Motor neuron (in vitro differentiated cells): Measurements from ENCODE around the gene ACTL8. TPM values are rescaled to one million over a fixed set of nuclear protein-coding genes. Genes with fewer than 3 reads are reported as not detected.

ENCODE experiments used
- ATAC-seq, 8 experiments: fragments of 200-7000 bp; cut with Tn5 transposase; replicated peaks in 6 of 8; 2 replicates each; pipeline ENCODE4 v1.8.0; 2021; ENCODE audit warnings: mild to moderate bottlenecking in 8 of 8, moderate library complexity in 8 of 8
- H3K27ac ChIP-seq, 2 donors: fragments of 250-450 bp; sonication (Bioruptor Pico); 2 replicates each; pipeline ENCODE4 v1.9.0; 2021; ENCODE audit warnings: antibody characterized with exemption in 2 of 2, mild to moderate bottlenecking in 2 of 2, moderate library complexity in 1 of 2
- H3K4me1 ChIP-seq, 2 donors: fragments of 250-450 bp; sonication (Bioruptor Pico); replicated peaks in 1 of 2; 2 replicates each; pipeline ENCODE4 v1.6.1; 2021; ENCODE audit warnings: antibody characterized with exemption in 2 of 2, mild to moderate bottlenecking in 2 of 2, moderate library complexity in 1 of 2
- H3K4me3 ChIP-seq, 5 donors: fragments of 250-450 bp; sonication (Bioruptor Pico); 2 replicates each; pipeline ENCODE4 v1.9.0; 2021; ENCODE audit warnings: antibody characterized with exemption in 5 of 5, mild to moderate bottlenecking in 5 of 5, moderate library complexity in 4 of 5
- WGBS, 10 experiments: fragments of 450-650 bp; shearing (Covaris generic); methylation state at CpG; one replicate each; pipeline ENCODE4 v1.0.0; 2022; 5-methylcytosine and 5-hydroxymethylcytosine counted together
- in situ Hi-C, 9 experiments: fragments of 400-800 bp; cut with MboI; loops; one replicate each; pipeline ENCODE4 v1.15.0; 2021; ENCODE audit warnings: low sequenced_read_pairs in 9 of 9, low pct_unique_long_range_greater_than_20kb in 2 of 9; ENCODE audit not compliant: unreplicated experiment in 9 of 9
- total RNA-seq, 8 experiments: library from RNA; unstranded; fragments of 300-600 nt; gene quantifications; 2 replicates each; pipeline versions ENCODE4 v1.2.3 to v1.2.4, GENCODE V29; 2022

ACTL8 gene
- total RNA-seq, 8 experiments from 2014 or later = 0.11 to 42.2 (median 1.3) TPM; not detected in 1

DNA sequence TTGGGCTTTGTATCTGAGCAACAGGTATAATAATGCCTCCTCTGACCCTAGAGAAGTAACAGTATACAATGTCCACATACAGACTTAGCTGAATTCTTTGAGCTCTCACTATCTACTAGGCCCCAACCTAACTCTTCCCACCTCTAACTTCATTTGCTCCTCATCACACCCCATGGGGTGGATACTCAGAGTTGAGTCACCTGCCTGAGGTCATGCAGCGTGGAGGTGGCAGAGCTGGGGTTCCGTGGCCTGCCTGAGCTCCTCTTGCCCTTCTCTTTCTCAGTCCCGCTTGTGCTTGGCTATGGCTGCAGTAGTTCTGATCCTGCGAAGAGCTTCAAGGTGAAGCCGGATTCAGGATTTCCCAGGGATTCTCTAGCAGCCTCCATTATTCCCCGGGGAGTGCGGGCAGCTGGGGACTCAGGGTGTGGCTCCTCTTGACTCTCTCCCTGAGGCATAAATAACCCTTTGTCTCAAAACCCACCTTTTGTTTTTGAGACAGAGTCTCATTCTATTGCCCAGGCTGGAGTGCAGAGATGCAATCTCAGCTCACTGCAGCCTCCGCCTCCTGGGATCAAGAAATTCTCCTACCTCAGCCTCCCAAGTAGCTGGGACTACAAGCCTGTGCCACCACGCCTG is 29.9 kb upstream of the ACTL8 start:
- Histone ChIP-seq H3K27ac (no peak overlapping the region), H3K4me1 (no peaks in the 10 kb centered on the region), H3K4me3 (no peak overlapping the region)
- WGBS, 10 experiments = 60 to 94% (median 69%) methylated on average over 1 to 9 of the region's 9 CpGs; no CpG with 5 or more reads in 3 of the 10 experiments
- in situ Hi-C loops = no loop called here
- ATAC-seq = peak in 7 of 8 experiments; percentile 32 to 67 (median 57)

DNA sequence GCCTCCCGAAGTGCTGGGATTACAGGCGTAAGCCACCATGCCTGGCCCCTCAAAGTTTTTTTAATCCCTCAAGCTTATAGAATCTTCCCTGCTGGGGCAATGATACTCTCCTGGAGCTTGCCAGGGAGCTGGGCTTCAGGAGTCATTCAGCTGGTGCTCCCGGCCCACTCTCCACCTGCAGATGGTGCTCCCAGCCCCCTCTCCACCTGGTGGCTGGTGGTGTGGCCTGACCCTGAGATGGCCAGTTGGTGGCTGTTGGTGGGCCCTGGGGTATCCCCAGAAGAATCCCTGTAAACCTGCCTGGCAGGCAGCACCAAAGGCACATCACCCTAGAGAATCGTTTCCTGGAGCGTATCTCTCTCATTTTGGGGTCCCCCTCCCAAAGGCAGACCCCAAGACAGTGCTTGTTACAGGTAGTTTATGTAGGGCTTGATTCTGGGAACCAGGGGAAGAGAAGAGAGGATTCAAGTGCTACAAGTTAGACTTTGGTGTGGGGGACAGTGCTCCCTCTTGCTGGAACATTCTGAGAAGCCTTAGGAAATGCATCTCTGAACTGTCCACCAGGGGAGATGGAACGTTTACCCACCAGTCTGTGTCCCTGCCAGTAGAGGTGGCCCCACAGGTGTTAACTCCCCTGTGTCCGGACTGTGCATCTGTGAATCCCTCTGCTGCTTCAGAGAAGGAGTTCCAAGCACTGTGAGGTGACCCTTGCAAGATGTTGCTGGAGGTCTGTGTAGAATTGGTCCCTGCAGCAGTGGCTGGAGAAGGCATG is 29.1 kb upstream of the ACTL8 start:
- in situ Hi-C loops = no loop called here
- no peak overlapping the region for H3K27ac ChIP-seq
- ATAC-seq = peak in 1 of 8 experiments; percentile 18
- no peak overlapping the region for H3K4me3 ChIP-seq
- WGBS, 10 experiments = 0 to 80% (median 77%) methylated on average over 1 to 7 of the region's 7 CpGs; no CpG with 5 or more reads in 5 of the 10 experiments
- H3K4me1 ChIP-seq = no peaks in the 10 kb centered on the region

DNA sequence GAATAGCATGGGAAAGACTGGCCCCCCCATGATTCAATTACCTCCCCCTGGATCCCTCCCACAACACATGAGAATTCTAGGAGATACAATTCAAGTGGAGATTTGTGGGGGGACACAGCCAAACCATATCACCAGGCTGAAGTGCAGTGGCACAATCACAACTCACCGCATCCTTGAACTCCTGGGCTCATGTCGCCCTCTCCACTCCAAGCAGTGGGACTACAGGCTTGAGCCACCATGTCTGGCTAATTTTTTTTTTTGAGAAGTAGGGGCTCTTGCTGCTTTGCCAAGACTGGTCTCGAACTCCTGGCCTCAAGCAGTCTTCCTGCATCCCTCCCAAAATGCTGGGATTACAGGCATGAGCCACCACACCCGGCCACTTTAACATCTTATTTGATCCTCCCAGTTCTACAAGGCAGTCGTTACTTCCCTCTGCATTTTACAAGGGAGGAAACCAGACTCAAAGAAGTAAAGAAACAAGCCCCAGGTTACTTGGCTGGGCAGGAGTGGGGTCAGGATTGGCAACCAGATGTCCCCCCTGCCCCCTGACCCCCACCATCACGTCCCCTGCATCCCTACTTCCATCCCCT is 26.9 kb upstream of the ACTL8 start:
- Histone ChIP-seq H3K4me3 (no peak overlapping the region), H3K27ac (no peak overlapping the region), H3K4me1 (peaks cover 5 to 12% of the 10 kb centered on the region in 2 donors)
- in situ Hi-C loops = no loop called here
- ATAC-seq = peak in 2 of 8 experiments; percentile 58 to 68
- WGBS, 10 experiments = 25 to 100% (median 73%) methylated on average over 1 to 5 of the region's 6 CpGs; no CpG with 5 or more reads in 4 of the 10 experiments

- 81 to 95% (median 91%) methylated on average over 2 to 12 of the region's 12 CpGs; no CpG with 5 or more reads in 4 of the 10 experiments for WGBS, 10 experiments
- in situ Hi-C loops = no loop called here
- Histone ChIP-seq H3K4me3 (no peak overlapping the region), H3K4me1 (peaks cover 15 to 20% of the 10 kb centered on the region in 2 donors), H3K27ac (no peak overlapping the region)
- ATAC-seq = no peak
Observed at GRCh38 chr1:17729248-17729647, 25.9 kb upstream of the ACTL8 start.

DNA sequence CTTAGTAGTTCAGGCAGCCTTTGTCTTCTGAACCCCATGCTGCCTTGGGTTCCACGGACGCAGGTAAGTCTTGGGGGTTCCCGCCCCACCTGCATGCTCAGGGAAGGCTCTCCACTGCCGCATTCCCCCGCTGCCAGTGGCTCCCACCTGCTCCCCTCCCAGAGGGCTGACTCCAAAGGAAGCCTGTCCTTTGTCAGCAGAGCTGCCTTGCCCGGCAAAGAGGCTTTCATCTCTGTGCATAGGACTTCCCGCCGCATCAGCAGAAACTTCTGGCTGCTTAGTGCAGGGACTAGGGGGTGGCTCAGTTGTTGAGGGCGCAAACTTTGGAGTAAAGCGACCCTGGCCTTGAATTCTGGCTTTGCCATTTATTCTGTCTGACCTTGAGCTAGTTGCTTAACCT is 25.2 kb upstream of the ACTL8 start:
- in situ Hi-C loops = no loop called here
- Histone ChIP-seq H3K4me1 (peaks cover 17 to 20% of the 10 kb centered on the region in 2 donors), H3K4me3 (no peak overlapping the region), H3K27ac (no peak overlapping the region)
- no peak for ATAC-seq
- WGBS, 10 experiments = 34 to 100% (median 56%) methylated on average over 1 to 6 of the region's 10 CpGs; no CpG with 5 or more reads in 3 of the 10 experiments

DNA sequence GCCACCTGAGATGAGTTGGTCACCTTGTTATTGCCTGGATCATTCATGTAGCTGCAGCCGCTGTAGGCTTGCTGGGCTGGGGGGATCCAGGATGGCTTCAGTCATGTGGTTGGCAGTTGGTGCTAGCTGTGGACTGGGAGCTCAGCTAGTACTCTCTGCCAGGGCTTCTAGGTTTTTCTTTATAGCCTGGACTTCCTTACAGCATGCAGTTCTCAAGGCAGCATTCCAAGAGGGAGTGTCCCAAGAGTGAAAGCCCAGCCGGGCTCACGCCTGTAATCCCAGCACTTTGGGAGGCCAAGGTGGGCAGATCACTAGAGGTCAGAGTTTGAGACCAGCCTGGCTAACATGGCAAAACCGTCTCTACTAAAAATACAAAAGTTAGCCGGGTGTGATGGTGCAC is 23.7 kb upstream of the ACTL8 start:
- ATAC-seq = peak in 1 of 8 experiments; percentile 37
- Histone ChIP-seq H3K4me1 (peaks cover 23 to 31% of the 10 kb centered on the region in 2 donors), H3K4me3 (no peak overlapping the region), H3K27ac (no peak overlapping the region)
- in situ Hi-C loops = no loop called here
- WGBS, 10 experiments = 80 to 100% (median 90%) methylated on average over 1 to 4 of the region's 5 CpGs; no CpG with 5 or more reads in 3 of the 10 experiments

DNA sequence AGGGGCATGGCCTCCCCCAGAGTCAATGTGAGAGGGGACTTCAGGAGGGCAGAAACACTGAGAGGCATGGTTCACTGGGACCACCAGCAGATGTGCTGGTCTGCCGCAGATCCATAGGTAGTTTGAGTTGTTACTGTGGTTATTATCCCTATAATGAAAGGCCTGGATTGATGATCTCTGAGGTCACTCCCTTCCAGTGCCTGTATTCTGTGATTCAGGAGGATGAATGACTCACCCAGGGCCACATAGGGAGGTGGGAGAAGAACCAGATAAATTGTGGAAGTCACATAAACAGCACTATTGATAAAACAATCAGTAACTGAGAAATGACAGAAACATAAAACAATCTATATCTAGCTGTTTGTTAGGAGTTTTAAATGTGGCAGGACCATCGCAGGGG is 22.7 kb upstream of the ACTL8 start:
- in situ Hi-C loops = no loop called here
- ATAC-seq = peak in 7 of 8 experiments; percentile 61 to 84 (median 75)
- Histone ChIP-seq H3K4me1 (peaks cover 23 to 33% of the 10 kb centered on the region in 2 donors), H3K27ac (peak overlapping the region; percentile 16 to 30), H3K4me3 (no peak overlapping the region)
- WGBS, 10 experiments = 30 to 80% (median 67%) methylated on average over 1 to 2 of the region's 2 CpGs; no CpG with 5 or more reads in 3 of the 10 experiments

- ATAC-seq = peak in 5 of 8 experiments; percentile 9 to 69 (median 67)
- H3K4me3 ChIP-seq = no peak overlapping the region
- peak overlapping the region in 1 of 2 donors; percentile 52 for H3K27ac ChIP-seq
- H3K4me1 ChIP-seq = peaks cover 23 to 33% of the 10 kb centered on the region in 2 donors
- in situ Hi-C loops = no loop called here
- WGBS, 10 experiments = 13 to 70% (median 52%) methylated on average over 1 to 13 of the region's 21 CpGs; no CpG with 5 or more reads in 2 of the 10 experiments
Observed at GRCh38 chr1:17733661-17734060, 21.5 kb upstream of the ACTL8 start.

GRCh38 chr1:17734609-17735008 is 20.5 kb upstream of the ACTL8 start:
- in situ Hi-C loops = no loop called here
- Histone ChIP-seq H3K27ac (no peak overlapping the region), H3K4me1 (peaks cover 23 to 33% of the 10 kb centered on the region in 2 donors), H3K4me3 (no peak overlapping the region)
- ATAC-seq = no peak
- WGBS, 10 experiments = 40 to 98% (median 69%) methylated on average over 1 to 7 of the region's 7 CpGs

DNA sequence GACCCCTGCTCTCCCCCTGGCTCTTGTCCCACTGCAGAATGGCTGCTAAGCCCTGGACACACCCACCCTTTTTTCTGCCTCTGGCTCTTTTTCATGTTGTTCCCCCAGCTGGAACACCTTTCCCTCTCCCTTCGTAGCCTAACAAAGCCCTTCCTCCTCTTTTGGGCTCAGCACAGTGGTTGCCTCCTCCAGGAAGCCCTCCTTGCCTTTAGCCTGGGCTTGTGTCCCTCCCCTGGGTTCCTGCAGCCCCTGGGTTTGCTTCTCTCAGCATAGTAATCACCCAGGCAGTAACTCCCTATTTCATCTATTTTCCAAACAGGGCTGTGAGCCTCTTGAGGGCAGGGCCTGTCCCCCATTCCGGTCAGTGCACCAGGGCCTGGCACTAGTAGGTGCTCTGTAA is 19.8 kb upstream of the ACTL8 start:
- Histone ChIP-seq H3K4me3 (no peak overlapping the region), H3K4me1 (peaks cover 23 to 33% of the 10 kb centered on the region in 2 donors), H3K27ac (no peak overlapping the region)
- in situ Hi-C loops = no loop called here
- ATAC-seq = no peak
- 80 to 92% (median 87%) methylated on average over 1 to 2 of the region's 2 CpGs; no CpG with 5 or more reads in 6 of the 10 experiments for WGBS, 10 experiments

DNA sequence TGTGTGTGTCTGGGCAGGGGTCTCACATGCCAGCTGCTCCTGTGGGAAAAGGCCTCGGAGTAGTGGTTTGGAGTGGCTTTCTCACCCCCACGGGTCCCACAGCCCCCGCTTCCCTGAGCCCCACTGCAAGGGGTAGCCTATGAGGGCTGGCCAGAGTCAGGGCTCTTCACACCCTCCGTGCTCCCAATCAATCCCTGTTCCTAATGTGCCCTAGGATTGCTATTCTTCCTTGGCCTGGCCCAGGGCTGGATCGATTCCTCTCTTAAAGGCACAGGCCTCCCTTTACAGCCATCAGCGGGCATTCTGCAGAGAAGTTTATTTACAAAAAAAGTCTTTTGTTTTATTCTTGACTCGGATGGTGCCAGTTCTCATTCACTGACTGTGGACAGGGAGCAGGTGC is 19.3 kb upstream of the ACTL8 start:
- Histone ChIP-seq H3K4me1 (peaks cover 23 to 33% of the 10 kb centered on the region in 2 donors), H3K27ac (no peak overlapping the region), H3K4me3 (no peak overlapping the region)
- ATAC-seq = peak in 4 of 8 experiments; percentile 18 to 50 (median 32)
- in situ Hi-C loops = no loop called here
- WGBS, 10 experiments = 0 to 83% (median 44%) methylated on average over 1 to 5 of the region's 7 CpGs; no CpG with 5 or more reads in 2 of the 10 experiments

- H3K4me1 ChIP-seq = peaks cover 26 to 38% of the 10 kb centered on the region in 2 donors
- in situ Hi-C loops = no loop called here
- ATAC-seq = no peak
- WGBS, 10 experiments = 17 to 100% (median 73%) methylated on average over 1 to 6 of the region's 6 CpGs; no CpG with 5 or more reads in 2 of the 10 experiments
- no peak overlapping the region for H3K27ac ChIP-seq
- H3K4me3 ChIP-seq = no peak overlapping the region
Observed at GRCh38 chr1:17736625-17737024, 18.5 kb upstream of the ACTL8 start.

GRCh38 chr1:17739050-17739449 is 16.1 kb upstream of the ACTL8 start:
- H3K4me1 ChIP-seq = peaks cover 13 to 20% of the 10 kb centered on the region in 2 donors
- ATAC-seq = no peak
- no peak overlapping the region for H3K27ac ChIP-seq
- no peak overlapping the region for H3K4me3 ChIP-seq
- in situ Hi-C loops = no loop called here
